H1 (cell line): ENCODE measurements around the gene SAE1. TPM values are rescaled to one million over a fixed set of nuclear protein-coding genes. Genes with fewer than 3 reads are reported as not detected.

Source experiments
- CTCF ChIA-PET: fragments of 300-600 bp; sonication (Branson Sonifier 250); formaldehyde crosslinking; loops from one replicate; lab custom pipeline; 2021; ENCODE audit not compliant: partially characterized antibody; lab: Charles Lee
- POLR2A ChIA-PET: fragments of 300-600 bp; sonication (Branson Sonifier 250); formaldehyde crosslinking; loops from one replicate; lab custom pipeline; 2021; ENCODE audit warnings: inconsistent platforms; ENCODE audit not compliant: partially characterized antibody; lab: Charles Lee
- DNase-seq, 2 experiments: peaks; one replicate each; pipeline versions ENCODE4 v3.0.0 to v3.0.0-alpha.2; 2010 to 2022; ENCODE audit warnings: low spot score in 2 of 2, low read depth in 1 of 2, mixed read lengths in 1 of 2
- FAIRE-seq: peaks from 2 replicates; lab custom pipeline; 2011; peaks lifted over from hg19 to GRCh38; lab: Jason Lieb, UNC
- H2AFZ ChIP-seq: 2 replicates; pipeline ENCODE4 v1.8.1; 2012; ENCODE audit warnings: low read length, inconsistent platforms
- H2AK5ac ChIP-seq: 2 replicates; pipeline ENCODE4 v1.6.1; 2013; ENCODE audit warnings: low read depth, low read length
- H2BK120ac ChIP-seq: replicated peaks from 2 replicates; pipeline ENCODE3; 2013; ENCODE audit warnings: low read depth, low read length, inconsistent platforms
- H2BK12ac ChIP-seq: 2 replicates; pipeline ENCODE4 v1.6.1; 2013; ENCODE audit warnings: low read depth, low read length
- H2BK15ac ChIP-seq: 2 replicates; pipeline ENCODE4 v1.6.1; 2013; ENCODE audit warnings: low read length
- H2BK20ac ChIP-seq: 2 replicates; pipeline ENCODE4 v1.6.1; 2013; ENCODE audit warnings: low read length
- H2BK5ac ChIP-seq: 2 replicates; pipeline ENCODE4 v1.6.1; 2013; ENCODE audit warnings: low read depth, low read length
- H3K14ac ChIP-seq: 2 replicates; pipeline ENCODE4 v1.6.1; 2013; ENCODE audit warnings: inconsistent platforms; ENCODE audit not compliant: insufficient read length
- H3K18ac ChIP-seq: 2 replicates; pipeline ENCODE4 v1.6.1; 2013; ENCODE audit warnings: low read length; ENCODE audit errors: extremely low read depth
- H3K23ac ChIP-seq: 2 replicates; pipeline ENCODE4 v1.6.1; 2013; ENCODE audit warnings: inconsistent platforms; ENCODE audit not compliant: insufficient read length
- H3K23me2 ChIP-seq: 2 replicates; pipeline ENCODE4 v1.6.1; 2013; ENCODE audit warnings: low read depth, low read length
- H3K27ac ChIP-seq: 2 replicates; pipeline ENCODE4 v1.6.1; 2011; ENCODE audit warnings: low read depth, low read length, inconsistent platforms
- H3K27me3 ChIP-seq, 4 experiments: replicated peaks in 1 of 4; 1 replicate in 1 of 4; 2 replicates in 3 of 4; pipeline versions ENCODE4 v1.6.1 to v1.8.1; 2011 to 2013; ENCODE audit warnings: low read length in 3 of 4, mild to moderate bottlenecking in 3 of 4, inconsistent platforms in 2 of 4, mixed read lengths in 2 of 4, moderate library complexity in 1 of 4; ENCODE audit not compliant: control insufficient read depth in 3 of 4, insufficient read depth in 3 of 4; ENCODE audit errors: extremely low read depth in 1 of 4
- H3K36me3 ChIP-seq, 4 experiments: 2 replicates each; pipeline versions ENCODE4 v1.6.1 to v1.8.1; 2011 to 2013; ENCODE audit warnings: mild to moderate bottlenecking in 4 of 4, low read length in 3 of 4, moderate library complexity in 2 of 4, control low read depth in 1 of 4, inconsistent platforms in 1 of 4; ENCODE audit not compliant: insufficient read depth in 4 of 4, control insufficient read depth in 2 of 4
- H3K4ac ChIP-seq: replicated peaks from 2 replicates; pipeline ENCODE3; 2013; ENCODE audit warnings: low read length, low read depth, mixed read lengths, inconsistent platforms; ENCODE audit not compliant: insufficient read length
- H3K4me1 ChIP-seq, 4 experiments: replicated peaks in 1 of 4; 1 replicate in 1 of 4; 2 replicates in 3 of 4; pipeline versions ENCODE4 v1.6.1 to v1.8.1; 2011 to 2013; ENCODE audit warnings: low read length in 3 of 4, inconsistent platforms in 2 of 4, mixed read lengths in 1 of 4; ENCODE audit not compliant: insufficient read depth in 4 of 4, control insufficient read depth in 3 of 4
- H3K4me2 ChIP-seq, 2 experiments: 2 replicates each; pipeline versions ENCODE4 v1.6.1 to v1.8.1; 2011 to 2013; ENCODE audit warnings: low read depth in 2 of 2, low read length in 2 of 2, control low read depth in 1 of 2, inconsistent platforms in 1 of 2, mild to moderate bottlenecking in 1 of 2; ENCODE audit not compliant: insufficient read depth in 1 of 2
- H3K4me3 ChIP-seq, 4 experiments: fragments of 200-600, 300-600 bp in 1 of 4; sonication (generic), shearing (Covaris generic), sonication (Bioruptor Twin) in 1 of 4; 2 replicates each; pipeline versions ENCODE4 v1.5.1 to v1.8.1; 2011 to 2016; ENCODE audit warnings: low read length in 4 of 4, low read depth in 3 of 4, control low read depth in 2 of 4, inconsistent platforms in 2 of 4, mild to moderate bottlenecking in 2 of 4, mixed read lengths in 1 of 4, moderate library complexity in 1 of 4; ENCODE audit not compliant: insufficient read depth in 2 of 4; ENCODE audit errors: extremely low read depth in 1 of 4
- H3K56ac ChIP-seq: replicated peaks from 2 replicates; pipeline ENCODE3; 2013; ENCODE audit warnings: low read depth, mild to moderate bottlenecking, mixed read lengths, low read length, inconsistent platforms; ENCODE audit not compliant: insufficient read length
- H3K79me1 ChIP-seq: 2 replicates; pipeline ENCODE4 v1.6.1; 2013; ENCODE audit warnings: low read depth, low read length, control low read depth
- H3K79me2 ChIP-seq, 2 experiments: 2 replicates each; pipeline versions ENCODE4 v1.6.1 to v1.8.1; 2012 to 2013; ENCODE audit warnings: low read length in 2 of 2, mild to moderate bottlenecking in 2 of 2, inconsistent platforms in 1 of 2; ENCODE audit not compliant: insufficient read depth in 2 of 2, control insufficient read depth in 1 of 2
- H3K9ac ChIP-seq, 4 experiments: replicated peaks in 1 of 4; 1 replicate in 1 of 4; 2 replicates in 3 of 4; pipeline versions ENCODE4 v1.6.1 to v1.8.1; 2011 to 2013; ENCODE audit warnings: low read depth in 3 of 4, low read length in 3 of 4, control low read depth in 2 of 4, mild to moderate bottlenecking in 2 of 4, moderate library complexity in 2 of 4, inconsistent platforms in 1 of 4; ENCODE audit errors: extremely low read depth in 1 of 4
- H3K9me3 ChIP-seq, 2 experiments: 2 replicates each; pipeline versions ENCODE4 v1.6.1 to v1.8.1; 2012 to 2013; ENCODE audit warnings: mild to moderate bottlenecking in 2 of 2, moderate library complexity in 2 of 2, control low read depth in 1 of 2, inconsistent platforms in 1 of 2, low read depth in 1 of 2, low read length in 1 of 2, mixed read lengths in 1 of 2; ENCODE audit not compliant: insufficient read depth in 2 of 2
- H4K20me1 ChIP-seq, 2 experiments: replicated peaks in 1 of 2; 2 replicates each; pipeline versions ENCODE3 to v1.8.1; 2011 to 2013; ENCODE audit warnings: inconsistent platforms in 2 of 2, low read length in 2 of 2, mild to moderate bottlenecking in 1 of 2; ENCODE audit not compliant: insufficient read depth in 2 of 2, control insufficient read depth in 1 of 2
- H4K5ac ChIP-seq: 2 replicates; pipeline ENCODE4 v1.6.1; 2013; ENCODE audit warnings: low read length, low read depth, mixed read lengths, inconsistent platforms; ENCODE audit not compliant: insufficient read length
- H4K8ac ChIP-seq: 2 replicates; pipeline ENCODE4 v1.8.0; 2013; ENCODE audit warnings: mild to moderate bottlenecking, moderate library complexity, low read length, inconsistent platforms; ENCODE audit not compliant: insufficient read depth; ENCODE audit errors: extremely low read depth
- H4K91ac ChIP-seq: replicated peaks from 2 replicates; pipeline ENCODE3; 2013; ENCODE audit warnings: low read length, mixed read lengths, inconsistent platforms; ENCODE audit not compliant: insufficient read length
- BCL11A ChIP-seq, 2 experiments: IDR thresholded peaks; one replicate each; pipeline ENCODE4 v1.6.1; 2011; ENCODE audit warnings: low read depth in 2 of 2, low read length in 2 of 2, mild to moderate bottlenecking in 2 of 2
- CBX5 ChIP-seq: fragments of 300-800, 300-1000 bp; sonication (generic); IDR thresholded peaks from 2 replicates; pipeline ENCODE4 v1.7.1; 2016; ENCODE audit warnings: antibody characterized with exemption, low read length, low read depth
- CHD2 ChIP-seq: IDR thresholded peaks from 2 replicates; pipeline ENCODE4 v1.6.1; 2012; ENCODE audit warnings: low read length, improper control_type of control experiment
- NANOG ChIP-seq: IDR thresholded peaks from 2 replicates; pipeline ENCODE4 v1.6.1; 2011; ENCODE audit warnings: low read length, low read depth, mild to moderate bottlenecking, inconsistent platforms; ENCODE audit not compliant: insufficient read depth, poor library complexity, severe bottlenecking
- TAF7 ChIP-seq: optimal IDR thresholded peaks from 2 replicates; pipeline ENCODE3; 2011; ENCODE audit warnings: low read depth, mild to moderate bottlenecking, inconsistent platforms, low read length, moderate library complexity, borderline replicate concordance
- WGBS, 2 experiments: shearing (Covaris generic) in 1 of 2; methylation state at CpG; one replicate each; pipeline versions ENCODE4 v1.1.6 to v1.1.7; 2013 to 2015; ENCODE audit warnings: low lambda C conversion rate in 2 of 2, mixed read lengths in 2 of 2, inconsistent platforms in 1 of 2, low coverage in 1 of 2, missing lambda C conversion rate in 1 of 2; ENCODE audit not compliant: insufficient replicate concordance in 2 of 2, insufficient coverage in 1 of 2, insufficient read length in 1 of 2; ENCODE audit errors: extremely low coverage in 1 of 2, missing lambda C conversion rate in 1 of 2; 5-methylcytosine and 5-hydroxymethylcytosine counted together
- polyA plus RNA-seq, 7 experiments: library from polyadenylated mRNA; depleted of rRNA in 3 of 7; stranded (reverse) in 5 of 7; unstranded in 2 of 7; fragments of >200 nt in 5 of 7; fragments of 200-250 nt in 2 of 7; gene quantifications; 1 replicate in 5 of 7; 2 replicates in 1 of 7; 4 replicates in 1 of 7; pipeline versions ENCODE4 v1.2.1 to v1.2.3, GENCODE V29; 2011 to 2013; ENCODE audit warnings: missing spikeins in 2 of 7, mixed read lengths in 2 of 7
- total RNA-seq: library from RNA; stranded (reverse); fragmentation: NEBNext Ultra II Directional; extraction: Animal tissue kit (Norgen Biotek cat#: 25700); gene quantifications from 2 replicates; pipeline ENCODE4 v1.2.1, GENCODE V29; 2021

Gene SAE1
- total and polyA plus RNA-seq, 2 of the 8 experiments (the other 6 are each of a cell fraction or from before 2014, with no cell fraction given) = 213 to 268 TPM

DNA sequence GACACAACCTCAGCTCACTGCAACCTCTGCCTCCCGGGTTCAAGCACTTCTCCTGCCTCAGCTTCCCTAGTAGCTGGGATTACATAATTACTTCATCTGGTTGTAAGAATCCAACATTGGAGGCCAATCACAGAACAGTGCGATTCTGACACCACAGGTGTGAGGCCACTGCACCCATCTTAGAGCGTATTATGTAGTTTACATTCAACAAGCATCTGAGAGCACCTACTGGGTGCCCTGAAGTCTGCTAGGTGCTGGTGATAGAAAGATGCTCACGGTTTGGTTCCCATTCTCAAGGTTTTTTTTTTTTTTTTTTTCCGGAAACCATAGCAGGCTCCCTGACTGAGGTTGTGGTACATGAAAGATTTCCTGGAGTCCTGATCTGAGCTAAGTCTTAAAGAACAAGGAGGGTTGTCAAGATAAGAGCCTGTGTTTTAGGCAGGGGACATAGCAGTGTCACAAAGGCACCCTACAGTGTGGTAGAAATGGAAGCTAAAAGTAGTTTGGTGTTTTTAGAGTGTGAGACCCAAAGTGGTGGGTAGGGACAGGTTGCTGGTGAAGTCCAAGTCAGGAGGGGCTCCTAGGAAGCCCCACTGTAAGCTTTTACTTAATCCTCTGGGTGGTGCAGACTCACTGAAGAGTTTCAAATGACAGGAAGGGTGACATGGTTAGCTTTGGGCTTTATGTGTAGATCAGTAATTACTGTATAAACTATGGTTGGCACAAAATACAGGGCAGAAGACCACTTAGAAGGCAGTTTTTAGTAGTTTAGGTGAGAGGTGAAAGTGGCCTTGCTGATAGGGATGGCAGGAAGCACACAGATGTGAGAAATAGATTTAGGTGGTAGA is 15.2 kb downstream of the SAE1 start:
- WGBS, 2 experiments = 95% methylated on average over 5 of the region's 5 CpGs; no CpG with 5 or more reads in 1 of the 2 experiments
- H3K4me1 ChIP-seq = no peaks in the 10 kb centered on the region

More for the DNA sequence above, 15.2 kb downstream of the SAE1 start:
- Histone ChIP-seq H3K4me3 (no peak overlapping the region), H3K56ac (no peak overlapping the region), H4K8ac (no peak overlapping the region), H3K4ac (no peak overlapping the region), H3K79me2 (peaks cover 18 to 83% of the 10 kb centered on the region in 2 experiments), H2BK15ac (no peak overlapping the region), H3K79me1 (peaks cover 4% of the 10 kb centered on the region), H3K27ac (no peak overlapping the region), H3K23me2 (no peaks in the 10 kb centered on the region), H2BK5ac (no peak overlapping the region), H3K4me2 (no peak overlapping the region), H2BK20ac (no peak overlapping the region), H4K5ac (no peak overlapping the region), H4K20me1 (peaks cover 17 to 28% of the 10 kb centered on the region in 2 experiments), H2AK5ac (no peak overlapping the region), H3K23ac (no peak overlapping the region), H4K91ac (no peak overlapping the region), H3K18ac (no peak overlapping the region), H3K14ac (no peak overlapping the region), H3K9me3 (no peaks in the 10 kb centered on the region), H3K27me3 (no peaks in the 10 kb centered on the region), H3K36me3 (peaks cover 28 to 72% (median 52%) of the 10 kb centered on the region in 4 experiments; a peak in 7 of 8 replicates), H2BK12ac (no peak overlapping the region), H2AFZ (no peak overlapping the region), H3K9ac (no peak overlapping the region), H2BK120ac (peak overlapping the region; percentile 39)
- DNase-seq = no peak
- TF ChIP-seq CBX5 (no peak), BCL11A (IDR thresholded peaks at IDR 0.05; ENCODE audit: low read depth in 2 of 2, low read length in 2 of 2) (no peak), NANOG (no peak), TAF7 (no peak), CHD2 (no peak)
- ChIA-PET CTCF (interaction anchor here (0.6 to 1.9 kb wide), 10 partner anchors 14 to 380 kb away, joined by 3 to 6 read pairs (median 3); no protein-coding TSS in a partner anchor), POLR2A (interaction anchor here (0.6 to 13.9 kb wide), 10 partner anchors 9 to 82 kb away, joined by 3 to 98 read pairs (median 4); no protein-coding TSS in a partner anchor)
- FAIRE-seq = no peak
